ENCODE data around the gene TMPRSS6. TPM values are rescaled to one million over a fixed set of nuclear protein-coding genes. Genes with fewer than 3 reads are reported as not detected.

TMPRSS6 gene
- total and polyA plus RNA-seq, 2 of the 8 experiments (the other 6 are each of a cell fraction or from before 2014, with no cell fraction given): 0.02 TPM; not detected in 1

GRCh38 chr22:37138849-37139561, 29.5 kb upstream of the TMPRSS6 start:
- Histone ChIP-seq H4K5ac (ENCODE audit: insufficient read length, low read depth, low read length) (no peak overlapping the region), H3K4me3 (ENCODE audit: extremely low read depth in 1 of 4, insufficient read depth in 2 of 4, low read depth in 3 of 4, low read length in 4 of 4) (no peak overlapping the region), H3K79me1 (ENCODE audit: low read depth, low read length) (no peaks in the 10 kb centered on the region), H2AK5ac (ENCODE audit: low read depth, low read length) (no peak overlapping the region), H3K23me2 (ENCODE audit: low read depth, low read length) (no peaks in the 10 kb centered on the region), H2BK120ac (replicated peaks; ENCODE audit: low read depth, low read length) (no peak overlapping the region), H2BK12ac (ENCODE audit: low read depth, low read length) (0 out of 2 replicates have a peak overlapping the region, but pooled peaks have one; percentile 27), H3K9ac (replicated peaks in 1 of 4; ENCODE audit: extremely low read depth in 1 of 4, low read depth in 3 of 4, low read length in 3 of 4) (no peak overlapping the region), H3K4ac (replicated peaks; ENCODE audit: insufficient read length, low read depth, low read length) (no peak overlapping the region), H3K79me2 (ENCODE audit: control insufficient read depth in 1 of 2, insufficient read depth in 2 of 2, low read length in 2 of 2) (no peaks in the 10 kb centered on the region), H3K27me3 (replicated peaks in 1 of 4; ENCODE audit: control insufficient read depth in 3 of 4, extremely low read depth in 1 of 4, insufficient read depth in 3 of 4, low read length in 3 of 4) (no peaks in the 10 kb centered on the region; a peak in 1 of 7 replicates), H2AFZ (ENCODE audit: low read length) (no peak overlapping the region), H3K4me1 (replicated peaks in 1 of 4; ENCODE audit: control insufficient read depth in 3 of 4, insufficient read depth in 4 of 4, low read length in 3 of 4) (no peaks in the 10 kb centered on the region; a peak in 1 of 7 replicates), H4K91ac (replicated peaks; ENCODE audit: insufficient read length, low read length) (no peak overlapping the region), H3K4me2 (ENCODE audit: insufficient read depth in 1 of 2, low read depth in 2 of 2, low read length in 2 of 2) (no peak overlapping the region), H3K27ac (ENCODE audit: low read depth, low read length) (no peak overlapping the region), H4K20me1 (replicated peaks in 1 of 2; ENCODE audit: control insufficient read depth in 1 of 2, insufficient read depth in 2 of 2, low read length in 2 of 2) (peaks cover 0 to 2% of the 10 kb centered on the region in 2 experiments), H3K36me3 (ENCODE audit: control insufficient read depth in 2 of 4, insufficient read depth in 4 of 4, low read length in 3 of 4) (no peaks in the 10 kb centered on the region), H3K23ac (ENCODE audit: insufficient read length) (no peak overlapping the region), H3K56ac (replicated peaks; ENCODE audit: insufficient read length, low read depth, low read length) (no peak overlapping the region), H3K14ac (ENCODE audit: insufficient read length) (no peak overlapping the region), H4K8ac (ENCODE audit: extremely low read depth, insufficient read depth, low read length) (no peak overlapping the region), H2BK5ac (ENCODE audit: low read depth, low read length) (no peak overlapping the region), H3K18ac (ENCODE audit: extremely low read depth, low read length) (no peak overlapping the region), H2BK20ac (ENCODE audit: low read length) (no peak overlapping the region), H2BK15ac (ENCODE audit: low read length) (0 out of 2 replicates have a peak overlapping the region, but pooled peaks have one; percentile 10), H3K9me3 (ENCODE audit: insufficient read depth in 2 of 2, low read depth in 1 of 2, low read length in 1 of 2) (no peaks in the 10 kb centered on the region)
- CTCF ChIA-PET (ENCODE audit: partially characterized antibody): interaction anchor here (0.9 to 4.1 kb wide), 8 partner anchors 11 to 57 kb away, joined by 3 to 20 read pairs (median 4); no protein-coding TSS in a partner anchor
- POLR2A ChIA-PET (ENCODE audit: partially characterized antibody): no interaction called here
- WGBS, 2 experiments (ENCODE audit: extremely low coverage in 1 of 2, insufficient coverage in 1 of 2, insufficient read length in 1 of 2, insufficient replicate concordance in 2 of 2, low coverage in 1 of 2, low lambda C conversion rate in 2 of 2, missing lambda C conversion rate in 1 of 2): 83% methylated on average over 15 of the region's 16 CpGs; no CpG with 5 or more reads in 1 of the 2 experiments
- DNase-seq (ENCODE audit: low read depth in 1 of 2, low spot score in 2 of 2) (no peak), FAIRE-seq (no peak)
- TF ChIP-seq CTCF (IDR thresholded peaks at IDR 0.05; ENCODE audit: control extremely low read depth in 1 of 3, insufficient read depth in 1 of 3, low read depth in 1 of 3, low read length in 3 of 3) (no peak), MAFK (IDR thresholded peaks at IDR 0.05; ENCODE audit: low read depth, low read length) (no peak), TEAD4 (IDR thresholded peaks at IDR 0.05; ENCODE audit: low read depth, low read length) (no peak), RAD21 (IDR thresholded peaks at IDR 0.05 in 1 of 2, conservative IDR thresholded peaks at IDR 0.05 in 1 of 2; ENCODE audit: low read depth in 2 of 2, low read length in 2 of 2) (no peak), GABPA (IDR thresholded peaks at IDR 0.05; ENCODE audit: borderline replicate concordance, insufficient read depth, low read length) (no peak), SIRT6 (IDR thresholded peaks at IDR 0.05; ENCODE audit: low read length) (no peak), JUN (IDR thresholded peaks at IDR 0.05; ENCODE audit: low read depth, low read length) (no peak)
- TF ChIP-seq, protein P1, sequence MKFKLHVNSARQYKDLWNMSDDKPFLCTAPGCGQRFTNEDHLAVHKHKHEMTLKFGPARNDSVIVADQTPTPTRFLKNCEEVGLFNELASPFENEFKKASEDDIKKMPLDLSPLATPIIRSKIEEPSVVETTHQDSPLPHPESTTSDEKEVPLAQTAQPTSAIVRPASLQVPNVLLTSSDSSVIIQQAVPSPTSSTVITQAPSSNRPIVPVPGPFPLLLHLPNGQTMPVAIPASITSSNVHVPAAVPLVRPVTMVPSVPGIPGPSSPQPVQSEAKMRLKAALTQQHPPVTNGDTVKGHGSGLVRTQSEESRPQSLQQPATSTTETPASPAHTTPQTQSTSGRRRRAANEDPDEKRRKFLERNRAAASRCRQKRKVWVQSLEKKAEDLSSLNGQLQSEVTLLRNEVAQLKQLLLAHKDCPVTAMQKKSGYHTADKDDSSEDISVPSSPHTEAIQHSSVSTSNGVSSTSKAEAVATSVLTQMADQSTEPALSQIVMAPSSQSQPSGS (IDR thresholded peaks at IDR 0.05; ENCODE audit: low read length): no peak
